Fibroblast of skin of right quadriceps (primary cell): ENCODE data around the gene GTF3C2.

Source experiments
- DNase-seq: peaks from one replicate; pipeline ENCODE4 v3.0.0-alpha.2; 2013

GTF3C2 gene

GRCh38 chr2:27356382-27357181 is at the start of gene GTF3C2:
TSS of gene GTF3C2 (minus strand) at chr2:27356764. CDS start at chr2:27343554, 13,210 bp downstream.
- DNase-seq, result peak; percentile 98

GRCh38 chr2:27400348-27401135 is 44.0 kb upstream of the GTF3C2 start:
- DNase-seq, result no peak

GRCh38 chr2:27398962-27399361 is 42.4 kb upstream of the GTF3C2 start:
- DNase-seq, result no peak

- DNase-seq, result no peak
Measured at GRCh38 chr2:27393225-27393624, 36.7 kb upstream of the GTF3C2 start.

- no peak for DNase-seq
Measured at GRCh38 chr2:27390822-27391679, 34.5 kb upstream of the GTF3C2 start.

- no peak for DNase-seq
Measured at GRCh38 chr2:27381577-27382181, 25.1 kb upstream of the GTF3C2 start.

GRCh38 chr2:27380626-27381545 is 24.3 kb upstream of the GTF3C2 start, which contains the start of gene ZNF513:
TSS of gene ZNF513 (minus strand) at chr2:27380734. CDS start at chr2:27380526, 208 bp downstream.
- peak; percentile 94 for DNase-seq

GRCh38 chr2:27379836-27380625 is 23.5 kb upstream of the GTF3C2 start:
- peak; percentile 26 for DNase-seq

- no peak for DNase-seq
Measured at GRCh38 chr2:27379383-27379835, 22.8 kb upstream of the GTF3C2 start.

- DNase-seq, result no peak
Measured at GRCh38 chr2:27378809-27379290, 22.3 kb upstream of the GTF3C2 start.

- no peak for DNase-seq
Measured at GRCh38 chr2:27378096-27378808, 21.7 kb upstream of the GTF3C2 start.

GRCh38 chr2:27377618-27378095 is 21.1 kb upstream of the GTF3C2 start:
- DNase-seq, result no peak

- no peak for DNase-seq
Measured at GRCh38 chr2:27376866-27377617, 20.5 kb upstream of the GTF3C2 start.

GRCh38 chr2:27376151-27376865 is 19.7 kb upstream of the GTF3C2 start:
- DNase-seq, result no peak

GRCh38 chr2:27375513-27376099 is 19.0 kb upstream of the GTF3C2 start:
- DNase-seq, result no peak

- DNase-seq, result no peak
Measured at GRCh38 chr2:27373567-27373966, 17.0 kb upstream of the GTF3C2 start.

- no peak for DNase-seq
Measured at GRCh38 chr2:27372937-27373336, 16.4 kb upstream of the GTF3C2 start.
